Gastrocnemius medialis (tissue), 4 donors: Measurements from ENCODE around the gene FOXK1. TPM values are rescaled to one million over a fixed set of nuclear protein-coding genes. Genes with fewer than 3 reads are reported as not detected.

Experiments
- ATAC-seq, 2 donors: fragments of 150-250 bp; one replicate each; pipeline ENCODE4 v1.9.1; 2016
- DNase-seq, 2 donors: peaks; one replicate each; pipeline ENCODE4 v3.0.0-alpha.2; 2019
- H3K27ac ChIP-seq, 4 donors: fragments of 200-600 bp; sonication (generic); 1 replicate in 1 of 4; 2 replicates in 3 of 4; pipeline ENCODE4 v1.5.1; 2016 to 2018; ENCODE audit warnings: mild to moderate bottlenecking in 2 of 4, moderate library complexity in 1 of 4
- H3K27me3 ChIP-seq, 3 donors: fragments of 200-600 bp; sonication (generic) in 2 of 3; 1 replicate in 1 of 3; 2 replicates in 2 of 3; pipeline versions ENCODE4 v1.5.1 to v1.6.0; 2016 to 2019; ENCODE audit warnings: mild to moderate bottlenecking in 1 of 3, moderate library complexity in 1 of 3
- H3K36me3 ChIP-seq, 2 donors: fragments of 200-600 bp; sonication (generic) in 1 of 2; one replicate each; pipeline ENCODE4 v1.5.1; 2017 to 2018
- H3K4me1 ChIP-seq, 2 donors: fragments of 200-600 bp; sonication (generic) in 1 of 2; one replicate each; pipeline ENCODE4 v1.5.1; 2016 to 2017; ENCODE audit warnings: mild to moderate bottlenecking in 2 of 2
- H3K4me3 ChIP-seq, 4 donors: fragments of 200-600 bp; sonication (generic) in 3 of 4; 1 replicate in 1 of 4; 2 replicates in 3 of 4; pipeline ENCODE4 v1.5.1; 2016 to 2019; ENCODE audit warnings: mild to moderate bottlenecking in 2 of 4
- H3K9me3 ChIP-seq, 3 donors: fragments of 200-600 bp; sonication (generic) in 2 of 3; 1 replicate in 1 of 3; 2 replicates in 2 of 3; pipeline ENCODE4 v1.5.1; 2016 to 2019
- POLR2A ChIP-seq, 2 donors: fragments of 450-650 bp; IDR thresholded peaks; one replicate each; pipeline ENCODE4 v1.6.1; 2017; ENCODE audit warnings: antibody characterized with exemption in 2 of 2, mild to moderate bottlenecking in 2 of 2, moderate library complexity in 2 of 2
- in situ Hi-C, 4 donors: fragments of 200-750 bp; cut with MboI; loops; one replicate each; pipeline versions ENCODE4 v1.15.0 to v1.8.0; 2017; ENCODE audit warnings: low sequenced_read_pairs in 4 of 4
- intact Hi-C: fragments of 100-400 bp; cut with DNase I; formaldehyde crosslinking; loops from one replicate; pipeline ENCODE4 v1.15.1; 2023; ENCODE audit warnings: low total_unique reads
- total RNA-seq, 4 donors: library from RNA; depleted of rRNA; stranded (reverse); fragments of >200 nt; gene quantifications; one replicate each; pipeline versions ENCODE4 v1.1.0 to v1.2.3, GENCODE V29; 2016
- TF ChIP-seq, protein P1 (sequence below), 5 experiments: fragments of 450-650 bp in 3 of 5; fragments of 200-600 bp in 2 of 5; sonication (generic) in 2 of 5; IDR thresholded peaks in 4 of 5; conservative IDR thresholded peaks in 1 of 5; 1 replicate in 4 of 5; 2 replicates in 1 of 5; pipeline ENCODE4 v1.5.1; 2016 to 2019; ENCODE audit warnings: antibody characterized with exemption in 5 of 5, mild to moderate bottlenecking in 3 of 5, moderate library complexity in 3 of 5

Gene FOXK1
- total RNA-seq, 4 donors from 2014 or later = 9.8 to 43.6 (median 18.8) TPM

DNA sequence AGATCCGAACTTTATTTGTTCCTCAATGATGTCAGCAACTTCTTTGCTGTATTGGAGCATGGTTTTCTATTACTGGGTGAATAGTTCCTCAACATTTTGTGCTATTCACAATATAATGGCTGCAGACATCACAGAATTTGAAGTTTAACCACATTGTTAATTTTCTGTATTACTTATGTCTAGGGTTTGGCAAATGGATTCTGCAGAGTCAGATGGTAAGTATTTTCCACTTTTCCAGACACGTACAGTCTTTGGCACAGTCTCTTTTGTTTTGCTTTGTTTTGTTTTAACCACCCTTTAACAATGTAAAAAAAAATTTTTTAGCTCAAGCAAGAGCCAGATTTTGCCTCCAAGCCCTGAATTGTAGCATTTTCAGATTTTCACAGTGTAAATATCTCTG lies 36.8 kb upstream of the FOXK1 start:
- intact Hi-C loops = no loop called here
- no peak overlapping the region for H3K4me3 ChIP-seq
- no peaks in the 10 kb centered on the region for H3K27me3 ChIP-seq
- H3K36me3 ChIP-seq = no peaks in the 10 kb centered on the region
- DNase-seq (no peak), ATAC-seq (no peak)
- peaks cover 0 to 4% of the 10 kb centered on the region in 2 donors for H3K4me1 ChIP-seq
- H3K9me3 ChIP-seq = no peaks in the 10 kb centered on the region
- in situ Hi-C loops = loop anchor here in 2 of 4 donors (25.0 kb wide), 1 partner anchor 117 kb away; no protein-coding TSS in a partner anchor
- no peak overlapping the region for H3K27ac ChIP-seq
- TF ChIP-seq, protein P1, sequence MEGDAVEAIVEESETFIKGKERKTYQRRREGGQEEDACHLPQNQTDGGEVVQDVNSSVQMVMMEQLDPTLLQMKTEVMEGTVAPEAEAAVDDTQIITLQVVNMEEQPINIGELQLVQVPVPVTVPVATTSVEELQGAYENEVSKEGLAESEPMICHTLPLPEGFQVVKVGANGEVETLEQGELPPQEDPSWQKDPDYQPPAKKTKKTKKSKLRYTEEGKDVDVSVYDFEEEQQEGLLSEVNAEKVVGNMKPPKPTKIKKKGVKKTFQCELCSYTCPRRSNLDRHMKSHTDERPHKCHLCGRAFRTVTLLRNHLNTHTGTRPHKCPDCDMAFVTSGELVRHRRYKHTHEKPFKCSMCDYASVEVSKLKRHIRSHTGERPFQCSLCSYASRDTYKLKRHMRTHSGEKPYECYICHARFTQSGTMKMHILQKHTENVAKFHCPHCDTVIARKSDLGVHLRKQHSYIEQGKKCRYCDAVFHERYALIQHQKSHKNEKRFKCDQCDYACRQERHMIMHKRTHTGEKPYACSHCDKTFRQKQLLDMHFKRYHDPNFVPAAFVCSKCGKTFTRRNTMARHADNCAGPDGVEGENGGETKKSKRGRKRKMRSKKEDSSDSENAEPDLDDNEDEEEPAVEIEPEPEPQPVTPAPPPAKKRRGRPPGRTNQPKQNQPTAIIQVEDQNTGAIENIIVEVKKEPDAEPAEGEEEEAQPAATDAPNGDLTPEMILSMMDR (IDR thresholded peaks at IDR 0.05 in 4 of 5, conservative IDR thresholded peaks at IDR 0.05 in 1 of 5) = no peak
- no peak for TF ChIP-seq POLR2A (IDR thresholded peaks at IDR 0.05)

DNA sequence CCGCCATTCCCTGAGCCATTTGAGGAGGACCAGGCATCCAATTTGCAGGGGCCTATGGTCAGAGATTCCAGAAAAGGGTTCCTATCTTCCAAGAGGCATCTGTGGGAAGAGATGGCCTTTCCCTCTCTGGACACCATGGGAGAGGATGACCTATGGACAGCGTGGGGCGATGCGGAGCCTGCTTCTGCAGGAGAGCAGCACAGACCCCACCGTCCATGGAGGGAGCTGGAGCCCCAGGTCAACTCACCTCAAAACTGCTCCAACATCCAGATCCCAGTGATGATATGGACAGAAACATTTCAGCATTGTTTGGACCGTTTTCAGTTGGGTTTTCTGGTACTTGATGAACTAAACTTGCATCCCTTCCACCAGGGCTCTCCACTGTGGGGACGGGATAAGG lies 34.0 kb upstream of the FOXK1 start:
- no peak overlapping the region for H3K4me3 ChIP-seq
- H3K9me3 ChIP-seq = no peaks in the 10 kb centered on the region
- no peak overlapping the region for H3K27ac ChIP-seq
- DNase-seq (no peak), ATAC-seq (no peak)
- no peaks in the 10 kb centered on the region for H3K27me3 ChIP-seq
- no peak for TF ChIP-seq POLR2A (IDR thresholded peaks at IDR 0.05)
- TF ChIP-seq, protein P1 (IDR thresholded peaks at IDR 0.05 in 4 of 5, conservative IDR thresholded peaks at IDR 0.05 in 1 of 5) = no peak
- H3K4me1 ChIP-seq = no peaks in the 10 kb centered on the region
- in situ Hi-C loops = loop anchor here in 2 of 4 donors (25.0 kb wide), 1 partner anchor 114 kb away; no protein-coding TSS in a partner anchor
- no peaks in the 10 kb centered on the region for H3K36me3 ChIP-seq
- intact Hi-C loops = no loop called here

DNA sequence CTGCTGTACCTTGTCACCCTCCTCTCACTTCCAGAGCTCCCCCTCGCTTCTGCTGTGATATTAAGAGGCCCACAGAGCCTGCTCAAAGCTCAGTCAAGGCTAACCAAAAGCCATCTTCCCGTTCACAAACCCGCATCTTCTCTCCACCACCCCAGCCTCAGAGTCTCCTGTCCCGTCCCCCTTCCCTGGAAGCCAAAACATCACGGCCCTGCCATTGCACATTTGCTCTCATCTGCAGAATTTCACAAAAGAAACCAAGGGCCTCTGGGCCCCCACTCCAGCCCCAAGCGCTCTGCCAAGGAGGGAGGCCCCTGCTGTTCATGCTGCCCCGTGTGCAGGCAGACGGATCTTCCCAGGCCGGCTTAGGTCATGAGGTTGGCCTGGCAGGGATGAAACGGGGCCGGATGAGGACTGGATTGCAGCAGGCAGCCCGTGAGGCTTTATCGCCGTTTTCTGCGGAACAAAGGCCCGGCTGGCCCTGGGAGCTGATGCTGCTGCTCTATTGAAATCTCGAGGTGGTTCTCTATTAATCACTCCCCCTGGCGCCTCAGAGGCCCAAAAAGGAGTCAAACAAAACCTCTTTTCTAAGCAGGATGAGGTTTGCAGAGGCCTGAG lies 31.6 kb upstream of the FOXK1 start:
- TF ChIP-seq, protein P1 (IDR thresholded peaks at IDR 0.05 in 4 of 5, conservative IDR thresholded peaks at IDR 0.05 in 1 of 5) = no peak
- no peak for TF ChIP-seq POLR2A (IDR thresholded peaks at IDR 0.05)
- no peaks in the 10 kb centered on the region for H3K36me3 ChIP-seq
- intact Hi-C loops = no loop called here
- in situ Hi-C loops = no loop called here
- H3K4me1 ChIP-seq = no peaks in the 10 kb centered on the region
- no peak overlapping the region for H3K27ac ChIP-seq
- H3K9me3 ChIP-seq = no peaks in the 10 kb centered on the region
- H3K4me3 ChIP-seq = no peak overlapping the region
- no peaks in the 10 kb centered on the region for H3K27me3 ChIP-seq
- DNase-seq = no peak
- ATAC-seq = no peak

DNA sequence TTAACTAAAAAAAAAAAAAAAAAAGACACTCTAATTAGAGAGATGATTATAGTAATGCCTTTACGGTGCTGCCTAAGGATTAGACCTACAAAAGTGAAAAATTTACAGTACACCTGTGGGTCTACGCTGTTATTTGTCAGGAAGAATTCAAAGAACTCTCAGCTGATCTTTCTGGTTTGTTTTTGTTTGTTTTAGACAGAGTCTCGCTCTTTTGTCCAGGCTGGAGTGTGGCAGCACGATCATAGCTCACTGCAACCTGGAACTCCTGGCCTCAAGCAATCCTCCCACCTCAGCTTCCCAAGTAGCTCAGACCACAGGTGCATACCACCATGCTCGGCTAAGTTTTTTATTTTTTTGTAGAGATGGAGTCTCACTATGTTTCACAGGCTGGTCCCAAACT lies 28.3 kb upstream of the FOXK1 start:
- no peak for ATAC-seq
- no peak overlapping the region for H3K4me3 ChIP-seq
- H3K36me3 ChIP-seq = no peaks in the 10 kb centered on the region
- no peaks in the 10 kb centered on the region for H3K4me1 ChIP-seq
- intact Hi-C loops (no loop called here), in situ Hi-C loops (no loop called here)
- H3K27ac ChIP-seq = no peak overlapping the region
- H3K27me3 ChIP-seq = peaks cover 0 to 4% (median 0%) of the 10 kb centered on the region in 3 donors
- H3K9me3 ChIP-seq = no peaks in the 10 kb centered on the region
- no peak for DNase-seq
- TF ChIP-seq POLR2A (IDR thresholded peaks at IDR 0.05) = no peak
- TF ChIP-seq, protein P1 (IDR thresholded peaks at IDR 0.05 in 4 of 5, conservative IDR thresholded peaks at IDR 0.05 in 1 of 5) = no peak

DNA sequence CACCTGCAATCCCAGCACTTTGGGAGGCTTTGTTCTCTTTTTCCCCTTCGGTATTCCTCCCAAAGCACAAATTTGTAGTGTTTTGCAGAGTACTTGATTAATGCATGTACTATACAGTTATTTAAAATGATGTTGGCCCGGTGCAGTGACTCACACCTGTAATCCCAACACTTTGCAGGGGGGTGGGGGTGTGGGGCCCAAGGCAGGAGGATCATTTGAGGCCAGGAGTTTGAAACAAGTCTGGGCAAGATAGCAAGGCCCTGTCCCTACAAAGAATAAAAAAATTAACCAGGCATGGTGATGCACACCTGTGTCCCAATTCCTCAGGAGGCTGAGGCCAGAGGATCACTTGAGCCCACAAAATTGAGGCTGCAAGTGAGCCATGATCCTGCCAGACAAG lies 26.8 kb upstream of the FOXK1 start:
- ATAC-seq (no peak), DNase-seq (no peak)
- Histone ChIP-seq H3K9me3 (no peaks in the 10 kb centered on the region), H3K4me1 (no peaks in the 10 kb centered on the region), H3K27me3 (peaks cover 0 to 4% (median 0%) of the 10 kb centered on the region in 3 donors), H3K27ac (no peak overlapping the region), H3K36me3 (no peaks in the 10 kb centered on the region), H3K4me3 (no peak overlapping the region)
- intact Hi-C loops (no loop called here), in situ Hi-C loops (no loop called here)
- TF ChIP-seq POLR2A (IDR thresholded peaks at IDR 0.05) = no peak
- TF ChIP-seq, protein P1 (IDR thresholded peaks at IDR 0.05 in 4 of 5, conservative IDR thresholded peaks at IDR 0.05 in 1 of 5) = no peak
